H9 (cell line): ENCODE data around the gene TRIB2. TPM values are rescaled to one million over a fixed set of nuclear protein-coding genes. Genes with fewer than 3 reads are reported as not detected.

ENCODE experiments used
- DNase-seq: peaks from one replicate; pipeline ENCODE4 v3.0.0-alpha.2; 2017
- H2AFZ ChIP-seq: one replicate; pipeline ENCODE4 v1.6.1; 2013; ENCODE audit warnings: mild to moderate bottlenecking, low read length, control low read depth, moderate library complexity
- H2AK5ac ChIP-seq: 2 replicates; pipeline ENCODE4 v1.6.1; 2013; ENCODE audit warnings: low read length, control low read depth, mixed read lengths; ENCODE audit not compliant: insufficient read length
- H2BK120ac ChIP-seq: one replicate; pipeline ENCODE4 v1.6.1; 2013; ENCODE audit warnings: low read depth, mild to moderate bottlenecking, low read length, control low read depth, inconsistent platforms; ENCODE audit not compliant: poor library complexity, severe bottlenecking
- H2BK12ac ChIP-seq: 2 replicates; pipeline ENCODE4 v1.6.1; 2013; ENCODE audit warnings: low read length, control low read depth, mixed read lengths, low read depth; ENCODE audit not compliant: insufficient read length
- H2BK15ac ChIP-seq: 2 replicates; pipeline ENCODE4 v1.6.1; 2013; ENCODE audit warnings: low read depth, low read length, control low read depth
- H2BK20ac ChIP-seq: one replicate; pipeline ENCODE4 v1.6.1; 2013; ENCODE audit warnings: low read depth, mild to moderate bottlenecking, low read length, control low read depth, inconsistent platforms; ENCODE audit not compliant: poor library complexity, severe bottlenecking
- H2BK5ac ChIP-seq: 2 replicates; pipeline ENCODE4 v1.6.1; 2013; ENCODE audit warnings: low read length, control low read depth, mixed read lengths; ENCODE audit not compliant: insufficient read length
- H3K14ac ChIP-seq: 2 replicates; pipeline ENCODE4 v1.6.1; 2013; ENCODE audit warnings: low read length, control low read depth; ENCODE audit not compliant: insufficient read depth
- H3K18ac ChIP-seq: 2 replicates; pipeline ENCODE4 v1.6.1; 2013; ENCODE audit warnings: low read depth, mild to moderate bottlenecking, mixed read lengths, low read length, control low read depth; ENCODE audit not compliant: insufficient read length
- H3K23ac ChIP-seq: 2 replicates; pipeline ENCODE4 v1.6.1; 2013; ENCODE audit warnings: low read length, control low read depth, mixed read lengths, low read depth; ENCODE audit not compliant: insufficient read length
- H3K23me2 ChIP-seq: 2 replicates; pipeline ENCODE4 v1.6.1; 2013; ENCODE audit warnings: low read depth, mild to moderate bottlenecking, mixed read lengths, low read length, control low read depth; ENCODE audit not compliant: insufficient read length, poor library complexity, severe bottlenecking
- H3K27ac ChIP-seq: 2 replicates; pipeline ENCODE4 v1.5.1; 2013; ENCODE audit warnings: low read length, control low read depth, mixed read lengths, low read depth; ENCODE audit not compliant: insufficient read length
- H3K27me3 ChIP-seq: 2 replicates; pipeline ENCODE4 v1.6.1; 2013; ENCODE audit warnings: low read length, control low read depth, inconsistent platforms; ENCODE audit not compliant: insufficient read depth
- H3K4ac ChIP-seq: 2 replicates; pipeline ENCODE4 v1.6.1; 2013; ENCODE audit warnings: low read depth, mild to moderate bottlenecking, control low read depth, inconsistent platforms, low read length, moderate library complexity
- H3K4me1 ChIP-seq: 2 replicates; pipeline ENCODE4 v1.6.1; 2013; ENCODE audit warnings: low read length, control low read depth, inconsistent platforms; ENCODE audit not compliant: insufficient read depth
- H3K4me2 ChIP-seq: 2 replicates; pipeline ENCODE4 v1.6.1; 2013; ENCODE audit warnings: low read length, control low read depth, mixed read lengths; ENCODE audit not compliant: insufficient read length, insufficient read depth
- H3K56ac ChIP-seq: 2 replicates; pipeline ENCODE4 v1.6.1; 2013; ENCODE audit warnings: low read depth, mild to moderate bottlenecking, mixed read lengths, low read length, control low read depth; ENCODE audit not compliant: insufficient read length
- H3K79me1 ChIP-seq: 2 replicates; pipeline ENCODE4 v1.6.1; 2013; ENCODE audit warnings: low read depth, mild to moderate bottlenecking, moderate library complexity, low read length, control low read depth, inconsistent platforms; ENCODE audit not compliant: insufficient read depth, poor library complexity, severe bottlenecking
- H3K79me2 ChIP-seq: 2 replicates; pipeline ENCODE4 v1.6.1; 2013; ENCODE audit warnings: low read length, control low read depth, inconsistent platforms; ENCODE audit not compliant: insufficient read depth
- H3K9ac ChIP-seq: 2 replicates; pipeline ENCODE4 v1.6.1; 2013; ENCODE audit warnings: low read length, control low read depth, mixed read lengths; ENCODE audit not compliant: insufficient read length; ENCODE audit errors: extremely low read depth
- H3K9me3 ChIP-seq: one replicate; pipeline ENCODE4 v1.6.1; 2013; ENCODE audit warnings: low read depth, low read length, inconsistent platforms; ENCODE audit not compliant: control insufficient read depth
- H3T11ph ChIP-seq: one replicate; pipeline ENCODE4 v1.6.1; 2013; ENCODE audit warnings: mild to moderate bottlenecking, low read length, control low read depth, inconsistent platforms
- H4K20me1 ChIP-seq: one replicate; pipeline ENCODE4 v1.6.1; 2013; ENCODE audit not compliant: control insufficient read depth, insufficient read length, insufficient read depth
- H4K5ac ChIP-seq: 2 replicates; pipeline ENCODE4 v1.6.1; 2013; ENCODE audit warnings: low read depth, mild to moderate bottlenecking, mixed read lengths, low read length, control low read depth; ENCODE audit not compliant: insufficient read length
- H4K8ac ChIP-seq: replicated peaks from 2 replicates; pipeline ENCODE4 v1.6.1; 2013; ENCODE audit warnings: low read length, control low read depth, mixed read lengths, low read depth; ENCODE audit not compliant: insufficient read length
- H4K91ac ChIP-seq: 2 replicates; pipeline ENCODE4 v1.6.1; 2013; ENCODE audit warnings: low read depth, mild to moderate bottlenecking, moderate library complexity, mixed read lengths, low read length, control low read depth; ENCODE audit not compliant: insufficient read length
- H3K27ac Mint-ChIP-seq, 3 experiments: 2 replicates in 2 of 3; 3 replicates in 1 of 3; pipeline ENCODE4 v1.8.0; 2020 to 2021; ENCODE audit warnings: mixed read lengths in 3 of 3, mild to moderate bottlenecking in 1 of 3, moderate library complexity in 1 of 3
- H3K27me3 Mint-ChIP-seq: 2 replicates; pipeline ENCODE4 v1.8.0; 2021; ENCODE audit warnings: low read depth, mild to moderate bottlenecking, moderate library complexity, mixed read lengths
- H3K36me3 Mint-ChIP-seq, 3 experiments: 2 replicates in 2 of 3; 3 replicates in 1 of 3; pipeline ENCODE4 v1.8.0; 2020 to 2021; ENCODE audit warnings: low read depth in 3 of 3, mixed read lengths in 3 of 3; ENCODE audit not compliant: insufficient read depth in 1 of 3
- H3K4me1 Mint-ChIP-seq, 2 experiments: 2 replicates each; pipeline ENCODE4 v1.8.0; 2020; ENCODE audit warnings: mixed read lengths in 2 of 2
- H3K4me3 Mint-ChIP-seq, 2 experiments: 2 replicates in 1 of 2; 3 replicates in 1 of 2; pipeline ENCODE4 v1.8.0; 2020 to 2021; ENCODE audit warnings: mild to moderate bottlenecking in 2 of 2, mixed read lengths in 2 of 2, moderate library complexity in 1 of 2
- H3K9me3 Mint-ChIP-seq, 2 experiments: 2 replicates in 1 of 2; 3 replicates in 1 of 2; pipeline ENCODE4 v1.8.0; 2020; ENCODE audit warnings: mild to moderate bottlenecking in 2 of 2, mixed read lengths in 2 of 2, moderate library complexity in 1 of 2
- WGBS: extraction: QIAGEN DNeasy Blood & Tissue Kit; methylation state at CpG from one replicate; pipeline ENCODE4 v1.1.7; 2013; ENCODE audit warnings: missing lambda C conversion rate, low lambda C conversion rate, mixed read lengths; ENCODE audit not compliant: insufficient read length; ENCODE audit errors: extremely low coverage; 5-methylcytosine and 5-hydroxymethylcytosine counted together
- total RNA-seq: library from RNA; stranded (reverse); gene quantifications from 2 replicates; pipeline ENCODE4 v1.2.1, GENCODE V29; 2021
- TF ChIP-seq, protein P1 (sequence below): fragments of 200-600 bp; sonication (generic); conservative IDR thresholded peaks from 3 replicates; pipeline ENCODE4 v1.8.0; 2021; ENCODE audit warnings: antibody characterized with exemption, mild to moderate bottlenecking

TRIB2 gene
- total RNA-seq, 1 experiment from 2014 or later: 41.9 TPM

DNA sequence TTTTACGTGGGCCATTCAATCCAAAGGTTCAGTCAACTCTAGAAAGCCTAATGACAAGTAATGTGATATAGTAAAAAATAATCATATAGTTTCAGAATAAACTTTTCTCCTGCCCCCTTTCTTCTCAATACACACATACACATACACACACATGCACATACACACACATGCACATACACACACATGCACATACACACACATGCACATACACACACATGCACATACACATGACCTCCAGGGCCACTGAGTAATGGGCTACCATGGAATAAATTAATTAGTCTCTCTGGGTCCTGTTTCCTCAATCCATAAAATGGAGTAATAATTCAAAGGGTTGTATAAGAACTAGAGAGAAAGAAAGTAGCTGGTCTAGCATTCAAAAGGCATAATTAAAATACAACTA, 5.4 kb upstream of the TRIB2 start:
- Histone ChIP-seq H2BK15ac (no peak overlapping the region), H2BK20ac (no peak overlapping the region), H2BK120ac (no peak overlapping the region), H3T11ph (no peak overlapping the region), H3K27ac (no peak overlapping the region), H2BK12ac (no peak overlapping the region), H3K9me3 (no peaks in the 10 kb centered on the region), H4K91ac (no peak overlapping the region), H2AFZ (no peak overlapping the region), H3K18ac (no peak overlapping the region), H3K23me2 (peaks cover 4% of the 10 kb centered on the region), H3K14ac (no peak overlapping the region), H2AK5ac (no peak overlapping the region), H3K23ac (no peak overlapping the region), H3K4me1 (peaks cover 5% of the 10 kb centered on the region), H4K8ac (no peak overlapping the region), H4K5ac (no peak overlapping the region), H3K4ac (no peak overlapping the region), H2BK5ac (no peak overlapping the region), H3K9ac (no peak overlapping the region), H3K56ac (no peak overlapping the region), H3K27me3 (no peaks in the 10 kb centered on the region), H4K20me1 (no peaks in the 10 kb centered on the region), H3K79me1 (no peaks in the 10 kb centered on the region), H3K4me2 (no peak overlapping the region), H3K79me2 (no peaks in the 10 kb centered on the region)
- WGBS: no CpG with 5 or more reads among the region's 1 CpG
- Mint-ChIP-seq H3K27ac (no peak overlapping the region), H3K9me3 (peaks cover 0 to 4% of the 10 kb centered on the region in 2 experiments; a peak in 2 of 5 replicates), H3K4me3 (no peak overlapping the region), H3K27me3 (peaks cover 2% of the 10 kb centered on the region; the same call in 1 of the 2 replicates), H3K4me1 (peaks cover 18 to 19% of the 10 kb centered on the region in 2 experiments), H3K36me3 (peaks cover 0 to 2% (median 0%) of the 10 kb centered on the region in 3 experiments; a peak in 1 of 7 replicates)
- TF ChIP-seq, protein P1, sequence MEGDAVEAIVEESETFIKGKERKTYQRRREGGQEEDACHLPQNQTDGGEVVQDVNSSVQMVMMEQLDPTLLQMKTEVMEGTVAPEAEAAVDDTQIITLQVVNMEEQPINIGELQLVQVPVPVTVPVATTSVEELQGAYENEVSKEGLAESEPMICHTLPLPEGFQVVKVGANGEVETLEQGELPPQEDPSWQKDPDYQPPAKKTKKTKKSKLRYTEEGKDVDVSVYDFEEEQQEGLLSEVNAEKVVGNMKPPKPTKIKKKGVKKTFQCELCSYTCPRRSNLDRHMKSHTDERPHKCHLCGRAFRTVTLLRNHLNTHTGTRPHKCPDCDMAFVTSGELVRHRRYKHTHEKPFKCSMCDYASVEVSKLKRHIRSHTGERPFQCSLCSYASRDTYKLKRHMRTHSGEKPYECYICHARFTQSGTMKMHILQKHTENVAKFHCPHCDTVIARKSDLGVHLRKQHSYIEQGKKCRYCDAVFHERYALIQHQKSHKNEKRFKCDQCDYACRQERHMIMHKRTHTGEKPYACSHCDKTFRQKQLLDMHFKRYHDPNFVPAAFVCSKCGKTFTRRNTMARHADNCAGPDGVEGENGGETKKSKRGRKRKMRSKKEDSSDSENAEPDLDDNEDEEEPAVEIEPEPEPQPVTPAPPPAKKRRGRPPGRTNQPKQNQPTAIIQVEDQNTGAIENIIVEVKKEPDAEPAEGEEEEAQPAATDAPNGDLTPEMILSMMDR: no peak
- no peak for DNase-seq
